Activated naive CD4-positive, alpha-beta T cell treated with anti-CD3 and anti-CD28 coated beads, Interleukin-2, amount 50 U/mL, for 24 hours (primary cell): Measurements from ENCODE around the gene NKD1.

Experiments used
- H3K27ac Mint-ChIP-seq: one replicate; pipeline ENCODE4 v1.8.0; 2021; ENCODE audit warnings: mild to moderate bottlenecking, mixed read lengths
- H3K27me3 Mint-ChIP-seq: one replicate; pipeline ENCODE4 v1.8.0; 2021; ENCODE audit warnings: mixed read lengths
- H3K36me3 Mint-ChIP-seq: one replicate; pipeline ENCODE4 v1.8.0; 2021; ENCODE audit warnings: mixed read lengths
- H3K4me1 Mint-ChIP-seq: one replicate; pipeline ENCODE4 v1.8.0; 2021; ENCODE audit warnings: mixed read lengths
- H3K4me3 Mint-ChIP-seq: one replicate; pipeline ENCODE4 v1.8.0; 2021; ENCODE audit warnings: mild to moderate bottlenecking, mixed read lengths
- H3K9me3 Mint-ChIP-seq: one replicate; pipeline ENCODE4 v1.8.0; 2021; ENCODE audit warnings: mixed read lengths

NKD1 gene

GRCh38 chr16:50515218-50515617 lies 33.0 kb upstream of the NKD1 start:
- Mint-ChIP-seq H3K36me3 (peaks cover 8% of the 10 kb centered on the region), H3K9me3 (peaks cover 19% of the 10 kb centered on the region), H3K4me3 (no peak overlapping the region), H3K4me1 (no peaks in the 10 kb centered on the region), H3K27me3 (peaks cover 2% of the 10 kb centered on the region), H3K27ac (no peak overlapping the region)

GRCh38 chr16:50516401-50516800 lies 31.8 kb upstream of the NKD1 start:
- no peaks in the 10 kb centered on the region for H3K4me1 Mint-ChIP-seq
- no peak overlapping the region for H3K27ac Mint-ChIP-seq
- H3K36me3 Mint-ChIP-seq = peaks cover 8% of the 10 kb centered on the region
- no peak overlapping the region for H3K4me3 Mint-ChIP-seq
- peaks cover 2% of the 10 kb centered on the region for H3K27me3 Mint-ChIP-seq
- H3K9me3 Mint-ChIP-seq = peaks cover 19% of the 10 kb centered on the region

GRCh38 chr16:50516890-50517289 lies 31.3 kb upstream of the NKD1 start:
- no peak overlapping the region for H3K27ac Mint-ChIP-seq
- peaks cover 2% of the 10 kb centered on the region for H3K27me3 Mint-ChIP-seq
- H3K9me3 Mint-ChIP-seq = peaks cover 19% of the 10 kb centered on the region
- no peaks in the 10 kb centered on the region for H3K4me1 Mint-ChIP-seq
- H3K36me3 Mint-ChIP-seq = peaks cover 8% of the 10 kb centered on the region
- no peak overlapping the region for H3K4me3 Mint-ChIP-seq

DNA sequence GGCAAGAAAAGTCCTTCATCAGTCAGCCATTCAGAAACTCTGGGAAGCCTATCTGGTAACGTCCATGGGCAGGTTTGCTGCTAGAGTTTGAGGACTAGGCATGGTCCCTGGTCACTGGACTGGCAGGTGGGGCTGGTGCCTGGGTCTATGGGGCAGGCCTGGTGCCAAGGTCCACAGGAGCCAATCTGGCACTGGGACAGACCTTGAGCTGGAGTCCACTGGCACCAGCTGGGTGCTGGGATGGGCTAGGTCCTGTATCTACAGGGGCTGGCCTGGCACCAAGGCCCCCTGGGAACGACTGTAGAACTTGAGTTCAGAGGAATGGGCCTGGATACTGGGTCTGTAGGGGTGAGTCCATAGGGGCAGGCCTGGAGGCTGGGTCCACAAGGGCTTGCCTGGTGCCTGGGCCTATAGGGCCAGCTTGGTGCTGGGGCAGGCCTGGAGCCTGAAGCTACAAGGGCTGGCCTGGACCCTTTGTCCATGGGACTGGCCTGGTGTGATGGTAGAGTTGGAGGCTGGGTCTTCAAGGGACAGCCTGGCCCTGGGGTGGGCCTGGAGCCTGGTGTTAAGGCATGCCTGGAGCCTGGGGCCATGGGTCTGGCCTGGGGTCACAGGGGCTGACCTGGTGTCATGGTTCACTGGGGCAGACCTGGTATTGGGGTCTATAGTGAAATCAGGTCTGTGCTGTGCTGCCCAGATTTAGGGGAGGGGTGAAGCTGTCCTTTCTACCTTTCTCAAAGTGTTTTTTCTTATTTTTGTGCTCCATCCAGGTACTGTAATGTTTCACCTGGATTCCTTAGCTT lies 30.5 kb upstream of the NKD1 start:
- H3K27me3 Mint-ChIP-seq = peaks cover 2% of the 10 kb centered on the region
- H3K4me3 Mint-ChIP-seq = no peak overlapping the region
- H3K9me3 Mint-ChIP-seq = peaks cover 19% of the 10 kb centered on the region
- no peak overlapping the region for H3K27ac Mint-ChIP-seq
- peaks cover 8% of the 10 kb centered on the region for H3K36me3 Mint-ChIP-seq
- H3K4me1 Mint-ChIP-seq = no peaks in the 10 kb centered on the region

DNA sequence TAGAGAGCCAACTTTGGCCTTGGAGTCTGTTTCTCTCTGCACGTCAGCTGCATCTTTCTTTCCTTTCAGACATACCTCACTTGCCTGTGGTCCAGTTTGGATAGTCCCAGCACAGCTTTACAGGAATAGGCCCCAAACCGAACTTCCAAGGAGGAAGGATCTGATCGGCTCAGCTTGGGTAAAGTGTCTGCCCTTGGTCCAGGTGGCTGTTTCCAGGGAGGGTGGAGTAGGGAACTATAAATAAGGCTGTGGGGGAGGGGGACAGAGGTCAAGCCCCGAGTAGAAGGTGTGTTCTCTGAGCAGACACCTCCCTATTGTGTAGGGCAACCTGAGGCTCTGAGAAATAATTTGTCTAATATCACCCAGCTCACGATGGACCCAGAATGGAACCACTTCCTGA lies 29.2 kb upstream of the NKD1 start:
- H3K36me3 Mint-ChIP-seq = peaks cover 8% of the 10 kb centered on the region
- no peak overlapping the region for H3K4me3 Mint-ChIP-seq
- peaks cover 19% of the 10 kb centered on the region for H3K9me3 Mint-ChIP-seq
- H3K27me3 Mint-ChIP-seq = peaks cover 2% of the 10 kb centered on the region
- no peak overlapping the region for H3K27ac Mint-ChIP-seq
- H3K4me1 Mint-ChIP-seq = no peaks in the 10 kb centered on the region

GRCh38 chr16:50519602-50520001 lies 28.6 kb upstream of the NKD1 start:
- Mint-ChIP-seq H3K36me3 (peaks cover 8% of the 10 kb centered on the region), H3K27me3 (peaks cover 2% of the 10 kb centered on the region), H3K9me3 (peaks cover 19% of the 10 kb centered on the region), H3K4me3 (no peak overlapping the region), H3K4me1 (no peaks in the 10 kb centered on the region), H3K27ac (no peak overlapping the region)

GRCh38 chr16:50520451-50521245 lies 27.5 kb upstream of the NKD1 start:
- Mint-ChIP-seq H3K27ac (no peak overlapping the region), H3K36me3 (peaks cover 8% of the 10 kb centered on the region), H3K4me3 (no peak overlapping the region), H3K4me1 (no peaks in the 10 kb centered on the region), H3K9me3 (peaks cover 15% of the 10 kb centered on the region), H3K27me3 (peaks cover 2% of the 10 kb centered on the region)

- no peak overlapping the region for H3K4me3 Mint-ChIP-seq
These were observed 26.8 kb upstream of the NKD1 start for GRCh38 chr16:50521246-50521900.

GRCh38 chr16:50522324-50522723 lies 25.9 kb upstream of the NKD1 start:
- no peaks in the 10 kb centered on the region for H3K27me3 Mint-ChIP-seq
- no peak overlapping the region for H3K4me3 Mint-ChIP-seq
- no peaks in the 10 kb centered on the region for H3K9me3 Mint-ChIP-seq
- no peaks in the 10 kb centered on the region for H3K36me3 Mint-ChIP-seq
- H3K27ac Mint-ChIP-seq = no peak overlapping the region
- no peaks in the 10 kb centered on the region for H3K4me1 Mint-ChIP-seq

More at GRCh38 chr16:50521246-50521900, 26.8 kb upstream of the NKD1 start:
- no peak overlapping the region for H3K27ac Mint-ChIP-seq
- H3K36me3 Mint-ChIP-seq = peaks cover 6% of the 10 kb centered on the region
- H3K27me3 Mint-ChIP-seq = peaks cover 2% of the 10 kb centered on the region
- peaks cover 8% of the 10 kb centered on the region for H3K9me3 Mint-ChIP-seq
- H3K4me1 Mint-ChIP-seq = no peaks in the 10 kb centered on the region

GRCh38 chr16:50523710-50524109 lies 24.5 kb upstream of the NKD1 start:
- H3K27me3 Mint-ChIP-seq = no peaks in the 10 kb centered on the region
- H3K9me3 Mint-ChIP-seq = no peaks in the 10 kb centered on the region
- no peak overlapping the region for H3K27ac Mint-ChIP-seq
- no peaks in the 10 kb centered on the region for H3K4me1 Mint-ChIP-seq
- no peak overlapping the region for H3K4me3 Mint-ChIP-seq
- no peaks in the 10 kb centered on the region for H3K36me3 Mint-ChIP-seq

GRCh38 chr16:50525262-50525661 lies 22.9 kb upstream of the NKD1 start:
- H3K4me3 Mint-ChIP-seq = no peak overlapping the region
- no peak overlapping the region for H3K27ac Mint-ChIP-seq
- H3K9me3 Mint-ChIP-seq = no peaks in the 10 kb centered on the region
- H3K36me3 Mint-ChIP-seq = peaks cover under 1% of the 10 kb centered on the region
- H3K27me3 Mint-ChIP-seq = no peaks in the 10 kb centered on the region
- H3K4me1 Mint-ChIP-seq = no peaks in the 10 kb centered on the region

GRCh38 chr16:50525716-50526115 lies 22.5 kb upstream of the NKD1 start:
- H3K4me3 Mint-ChIP-seq = no peak overlapping the region
- peaks cover 2% of the 10 kb centered on the region for H3K36me3 Mint-ChIP-seq
- H3K27me3 Mint-ChIP-seq = no peaks in the 10 kb centered on the region
- no peak overlapping the region for H3K27ac Mint-ChIP-seq
- H3K9me3 Mint-ChIP-seq = no peaks in the 10 kb centered on the region
- H3K4me1 Mint-ChIP-seq = no peaks in the 10 kb centered on the region

DNA sequence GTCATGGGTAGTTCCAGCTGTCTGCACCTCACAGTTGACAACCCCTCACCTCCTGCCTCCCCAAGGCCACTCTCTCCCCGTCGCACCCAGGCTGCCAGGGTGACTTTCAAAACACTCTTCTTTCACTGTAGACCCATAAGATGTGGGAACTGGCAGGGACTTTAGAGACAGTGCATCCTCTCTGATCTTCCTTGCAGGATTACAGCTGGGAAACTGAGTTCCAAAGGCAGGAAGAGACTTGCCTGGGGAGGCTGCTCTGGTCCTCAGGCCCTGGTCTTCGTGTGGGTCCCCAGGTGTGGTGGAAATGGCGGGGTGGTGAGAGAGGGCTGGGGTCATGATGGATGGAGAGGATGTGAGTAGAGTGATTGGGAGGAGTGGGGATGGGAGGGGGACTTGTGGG lies 21.9 kb upstream of the NKD1 start:
- Mint-ChIP-seq H3K36me3 (peaks cover 2% of the 10 kb centered on the region), H3K4me1 (no peaks in the 10 kb centered on the region), H3K27me3 (no peaks in the 10 kb centered on the region), H3K4me3 (no peak overlapping the region), H3K27ac (no peak overlapping the region), H3K9me3 (no peaks in the 10 kb centered on the region)

GRCh38 chr16:50526796-50527195 lies 21.4 kb upstream of the NKD1 start:
- no peaks in the 10 kb centered on the region for H3K9me3 Mint-ChIP-seq
- no peaks in the 10 kb centered on the region for H3K4me1 Mint-ChIP-seq
- H3K27ac Mint-ChIP-seq = no peak overlapping the region
- no peaks in the 10 kb centered on the region for H3K27me3 Mint-ChIP-seq
- H3K36me3 Mint-ChIP-seq = peaks cover 2% of the 10 kb centered on the region
- H3K4me3 Mint-ChIP-seq = no peak overlapping the region

GRCh38 chr16:50528820-50529219 lies 19.4 kb upstream of the NKD1 start:
- Mint-ChIP-seq H3K27me3 (no peaks in the 10 kb centered on the region), H3K27ac (no peak overlapping the region), H3K36me3 (peaks cover 2% of the 10 kb centered on the region), H3K9me3 (no peaks in the 10 kb centered on the region), H3K4me1 (no peaks in the 10 kb centered on the region), H3K4me3 (no peak overlapping the region)

GRCh38 chr16:50529334-50529733 lies 18.9 kb upstream of the NKD1 start:
- H3K36me3 Mint-ChIP-seq = peaks cover 2% of the 10 kb centered on the region
- no peak overlapping the region for H3K27ac Mint-ChIP-seq

More at GRCh38 chr16:50529334-50529733, 18.9 kb upstream of the NKD1 start:
- Mint-ChIP-seq H3K4me1 (no peaks in the 10 kb centered on the region), H3K27me3 (no peaks in the 10 kb centered on the region), H3K4me3 (no peak overlapping the region), H3K9me3 (no peaks in the 10 kb centered on the region)
